Measurements from ENCODE around the gene PAN2. TPM values are rescaled to one million over a fixed set of nuclear protein-coding genes. Genes with fewer than 3 reads are reported as not detected.

Gene PAN2
- total and polyA plus RNA-seq, 12 donors = 19.6 to 124 (median 69.6) TPM

DNA sequence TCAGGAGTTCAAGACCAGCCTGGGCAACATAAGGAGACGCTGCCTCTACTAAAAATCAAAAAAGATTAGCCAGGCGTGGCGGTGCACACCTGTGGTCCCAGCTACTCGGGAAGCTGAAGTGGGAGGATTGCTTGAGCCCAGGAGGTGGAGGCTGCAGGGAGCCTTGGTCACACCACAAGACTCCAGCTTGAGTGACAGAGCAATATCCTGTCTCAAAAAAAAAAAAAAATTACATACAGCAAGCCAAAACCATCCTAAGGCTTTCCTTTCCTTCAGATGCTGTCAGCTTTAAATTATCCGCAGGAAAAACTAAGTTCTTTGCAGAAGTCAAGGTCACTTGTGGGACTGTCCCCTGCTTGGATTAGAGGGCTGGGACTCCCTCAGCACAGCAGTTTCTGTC is 35.0 kb downstream of the PAN2 start:
- Histone ChIP-seq H3K36me3 (replicated peaks in 1 of 2) (peaks cover 0 to 9% of the 10 kb centered on the region in 2 donors), H3K4me1 (replicated peaks in 1 of 2) (peaks cover 48 to 61% of the 10 kb centered on the region in 2 donors), H3K9me3 (replicated peaks in 1 of 3) (no peaks in the 10 kb centered on the region), H3K27ac (peak overlapping the region in 4 of 5 donors; percentile 84 to 95 (median 92)), H3K27me3 (no peaks in the 10 kb centered on the region), H3K4me3 (peak overlapping the region in 3 of 4 donors; percentile 63 to 89 (median 84))
- TF ChIP-seq CTCF (IDR thresholded peaks at IDR 0.05) (no peak), POLR2A (IDR thresholded peaks at IDR 0.05) (no peak)
- WGBS, 4 donors = 60 to 67% (median 62%) methylated on average over 5 of the region's 5 CpGs
- intact Hi-C loops (cut with DNase I) = no loop called here
- DNase-seq = no peak

DNA sequence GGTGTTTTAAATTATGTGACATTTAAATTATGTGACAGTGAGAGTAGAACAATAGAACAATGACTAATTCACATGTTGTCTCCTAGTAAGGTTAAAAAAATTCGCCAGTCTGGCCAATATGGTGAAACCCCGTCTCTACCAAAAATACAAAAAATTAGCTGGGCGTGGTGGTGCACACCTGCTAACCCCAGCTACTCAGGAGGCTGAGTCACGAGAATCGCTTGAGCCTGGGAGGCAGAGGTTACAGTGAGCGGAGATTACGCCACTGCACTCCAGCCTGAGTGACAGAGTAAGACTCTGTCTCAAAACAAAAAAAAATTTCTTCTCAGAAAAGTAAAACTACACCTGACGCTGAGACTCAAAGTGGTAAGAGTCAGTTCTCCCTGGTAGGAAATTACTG is 36.4 kb downstream of the PAN2 start:
- no peak overlapping the region for H3K4me3 ChIP-seq
- H3K27me3 ChIP-seq = no peaks in the 10 kb centered on the region
- peaks cover 0 to 9% of the 10 kb centered on the region in 2 donors for H3K36me3 ChIP-seq (replicated peaks in 1 of 2)
- TF ChIP-seq CTCF (IDR thresholded peaks at IDR 0.05) = no peak
- no peak for TF ChIP-seq POLR2A (IDR thresholded peaks at IDR 0.05)
- H3K4me1 ChIP-seq (replicated peaks in 1 of 2) = peaks cover 48 to 53% of the 10 kb centered on the region in 2 donors
- intact Hi-C loops (cut with DNase I) = no loop called here
- H3K9me3 ChIP-seq (replicated peaks in 1 of 3) = no peaks in the 10 kb centered on the region
- 85 to 91% (median 87%) methylated on average over 8 of the region's 8 CpGs for WGBS, 4 donors
- no peak for DNase-seq
- H3K27ac ChIP-seq = peak overlapping the region in 2 of 5 donors; percentile 23 to 29

DNA sequence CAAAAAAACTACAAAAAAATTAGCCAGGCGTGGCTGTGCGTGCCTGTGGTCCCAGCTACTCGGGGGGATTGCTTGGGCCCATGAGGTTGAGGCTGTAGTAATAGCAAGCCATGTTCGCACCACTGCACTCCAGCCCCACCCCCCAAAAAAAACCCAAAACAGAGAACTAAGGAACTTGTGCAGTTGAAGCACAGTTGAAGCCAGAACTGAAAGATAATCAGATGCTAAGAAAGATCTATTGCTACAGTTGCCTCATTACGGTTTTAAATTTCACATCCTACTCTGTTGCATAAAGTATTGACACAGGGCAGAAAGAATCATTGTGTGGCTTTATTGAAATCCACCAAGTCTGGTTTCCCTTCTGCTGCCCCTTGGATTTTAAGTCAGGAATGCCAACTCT is 37.5 kb downstream of the PAN2 start:
- Histone ChIP-seq H3K4me3 (no peak overlapping the region), H3K4me1 (replicated peaks in 1 of 2) (peaks cover 40 to 42% of the 10 kb centered on the region in 2 donors), H3K27ac (no peak overlapping the region), H3K27me3 (no peaks in the 10 kb centered on the region), H3K36me3 (replicated peaks in 1 of 2) (peaks cover 0 to 13% of the 10 kb centered on the region in 2 donors), H3K9me3 (replicated peaks in 1 of 3) (no peaks in the 10 kb centered on the region)
- WGBS, 4 donors = 75 to 88% (median 76%) methylated on average over 5 of the region's 5 CpGs
- intact Hi-C loops (cut with DNase I) = no loop called here
- no peak for DNase-seq
- TF ChIP-seq POLR2A (IDR thresholded peaks at IDR 0.05) (no peak), CTCF (IDR thresholded peaks at IDR 0.05) (no peak)

GRCh38 chr12:56293795-56294194 is 40.0 kb downstream of the PAN2 start:
- Histone ChIP-seq H3K4me1 (replicated peaks in 1 of 2) (peaks cover 26 to 27% of the 10 kb centered on the region in 2 donors), H3K9me3 (replicated peaks in 1 of 3) (no peaks in the 10 kb centered on the region), H3K4me3 (no peak overlapping the region), H3K27ac (peak overlapping the region in 1 of 5 donors; percentile 32), H3K36me3 (replicated peaks in 1 of 2) (peaks cover 0 to 23% of the 10 kb centered on the region in 2 donors), H3K27me3 (no peaks in the 10 kb centered on the region)
- intact Hi-C loops (cut with DNase I) = no loop called here
- WGBS, 4 donors = 58 to 69% (median 62%) methylated on average over 5 of the region's 5 CpGs
- TF ChIP-seq POLR2A (IDR thresholded peaks at IDR 0.05) (no peak), CTCF (IDR thresholded peaks at IDR 0.05) (no peak)
- no peak for DNase-seq
